T-helper 1 cell treated with Interleukin-12 subunit alpha and Interleukin-12 subunit beta and Interleukin-4 antibody, amounts not matched to agents 30 μg/mL and 1 μg/mL, for 36 hours (primary cell): ENCODE data around the gene SLC49A4.
"Not testable (repeated sequence)": the region's sequence is repeated elsewhere in the genome, so short reads cannot be mapped to it uniquely, and the experiment has no call there.

Experiments used
- H3K27ac Mint-ChIP-seq: one replicate; pipeline ENCODE4 v1.8.0; 2021; ENCODE audit warnings: mild to moderate bottlenecking, mixed read lengths
- H3K27me3 Mint-ChIP-seq: one replicate; pipeline ENCODE4 v1.8.0; 2021; ENCODE audit warnings: low read depth, mixed read lengths
- H3K36me3 Mint-ChIP-seq: one replicate; pipeline ENCODE4 v1.8.0; 2021; ENCODE audit warnings: low read depth, mixed read lengths
- H3K4me1 Mint-ChIP-seq: one replicate; pipeline ENCODE4 v1.8.0; 2021; ENCODE audit warnings: low read depth, mixed read lengths
- H3K4me3 Mint-ChIP-seq: one replicate; pipeline ENCODE4 v1.8.0; 2021; ENCODE audit warnings: mild to moderate bottlenecking, moderate library complexity, mixed read lengths
- H3K9me3 Mint-ChIP-seq: one replicate; pipeline ENCODE4 v1.8.0; 2021; ENCODE audit warnings: mixed read lengths

SLC49A4 gene, protein sequence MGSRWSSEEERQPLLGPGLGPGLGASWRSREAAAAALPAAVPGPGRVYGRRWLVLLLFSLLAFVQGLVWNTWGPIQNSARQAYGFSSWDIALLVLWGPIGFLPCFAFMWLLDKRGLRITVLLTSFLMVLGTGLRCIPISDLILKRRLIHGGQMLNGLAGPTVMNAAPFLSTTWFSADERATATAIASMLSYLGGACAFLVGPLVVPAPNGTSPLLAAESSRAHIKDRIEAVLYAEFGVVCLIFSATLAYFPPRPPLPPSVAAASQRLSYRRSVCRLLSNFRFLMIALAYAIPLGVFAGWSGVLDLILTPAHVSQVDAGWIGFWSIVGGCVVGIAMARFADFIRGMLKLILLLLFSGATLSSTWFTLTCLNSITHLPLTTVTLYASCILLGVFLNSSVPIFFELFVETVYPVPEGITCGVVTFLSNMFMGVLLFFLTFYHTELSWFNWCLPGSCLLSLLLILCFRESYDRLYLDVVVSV

GRCh38 chr3:122794779-122795673 lies at the start of gene SLC49A4:
SLC49A4 (plus strand) TSS chr3:122795069; CDS start chr3:122795193, 124 bp downstream.
- Mint-ChIP-seq H3K4me3 (peak within 1 kb of the TSS; percentile 83), H3K27me3 (no peaks in the 10 kb centered on the region), H3K9me3 (no peaks in the 10 kb centered on the region), H3K36me3 (peaks cover 9% of the 10 kb centered on the region), H3K27ac (peak within 1 kb of the TSS; percentile 73), H3K4me1 (peaks cover 28% of the 10 kb centered on the region)

- no peaks in the 10 kb centered on the region for H3K27me3 Mint-ChIP-seq
- no peaks in the 10 kb centered on the region for H3K9me3 Mint-ChIP-seq
- no peak overlapping the region for H3K27ac Mint-ChIP-seq
- H3K36me3 Mint-ChIP-seq = peaks cover 5% of the 10 kb centered on the region
- no peaks in the 10 kb centered on the region for H3K4me1 Mint-ChIP-seq
- no peak overlapping the region for H3K4me3 Mint-ChIP-seq
Measured at GRCh38 chr3:122745369-122746021, 49.4 kb upstream of the SLC49A4 start.

GRCh38 chr3:122747295-122747694 lies 47.6 kb upstream of the SLC49A4 start:
- not testable (repeated sequence) for H3K9me3 Mint-ChIP-seq, H3K4me1 Mint-ChIP-seq, H3K36me3 Mint-ChIP-seq

GRCh38 chr3:122748347-122748746 lies 46.5 kb upstream of the SLC49A4 start:
- Mint-ChIP-seq H3K36me3 (peaks cover 2% of the 10 kb centered on the region), H3K27ac (no peak overlapping the region), H3K9me3 (no peaks in the 10 kb centered on the region), H3K4me3 (no peak overlapping the region), H3K4me1 (no peaks in the 10 kb centered on the region), H3K27me3 (no peaks in the 10 kb centered on the region)

More at GRCh38 chr3:122747295-122747694, 47.6 kb upstream of the SLC49A4 start:
- not testable (repeated sequence) for H3K27me3 Mint-ChIP-seq, H3K27ac Mint-ChIP-seq, H3K4me3 Mint-ChIP-seq

GRCh38 chr3:122754929-122755328 lies 39.9 kb upstream of the SLC49A4 start:
- Mint-ChIP-seq H3K9me3 (no peaks in the 10 kb centered on the region), H3K36me3 (peaks cover 5% of the 10 kb centered on the region), H3K27ac (no peak overlapping the region), H3K27me3 (no peaks in the 10 kb centered on the region), H3K4me1 (peaks cover 8% of the 10 kb centered on the region), H3K4me3 (no peak overlapping the region)

GRCh38 chr3:122755491-122755890 lies 39.4 kb upstream of the SLC49A4 start:
- no peak overlapping the region for H3K4me3 Mint-ChIP-seq
- no peak overlapping the region for H3K27ac Mint-ChIP-seq
- H3K4me1 Mint-ChIP-seq = peaks cover 10% of the 10 kb centered on the region
- no peaks in the 10 kb centered on the region for H3K27me3 Mint-ChIP-seq
- H3K9me3 Mint-ChIP-seq = no peaks in the 10 kb centered on the region
- H3K36me3 Mint-ChIP-seq = peaks cover 5% of the 10 kb centered on the region

DNA sequence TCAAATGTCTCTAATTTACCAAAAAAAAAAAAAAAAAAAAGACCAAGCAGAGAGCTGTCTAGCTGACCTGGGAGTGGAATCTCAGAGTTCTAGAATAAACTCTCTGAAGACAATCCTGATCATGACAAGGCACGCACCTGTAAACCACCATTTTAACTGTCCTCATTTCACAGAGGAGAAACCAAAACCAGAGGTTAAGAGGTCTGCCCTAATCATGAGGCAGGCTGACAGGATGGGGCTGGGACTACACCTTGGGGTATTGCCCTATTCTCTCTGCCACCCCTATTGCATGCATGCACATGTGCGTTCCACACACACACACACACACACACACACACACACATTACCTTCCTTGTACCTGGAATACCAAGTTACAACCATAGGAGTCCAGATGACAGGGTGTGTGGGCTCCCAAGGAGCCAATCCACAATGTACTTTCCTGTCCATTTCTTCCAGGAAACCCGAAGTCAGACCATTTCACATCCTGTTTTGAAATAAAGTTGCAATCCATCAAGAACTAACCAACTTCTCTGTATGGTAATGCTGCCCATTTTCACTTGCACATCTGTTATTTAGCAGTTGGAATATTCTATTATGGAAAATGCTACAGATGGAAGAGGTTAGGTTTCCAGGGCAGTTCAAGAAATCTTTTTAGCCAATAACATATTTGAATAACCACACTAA lies 35.9 kb upstream of the SLC49A4 start:
- Mint-ChIP-seq H3K36me3 (peaks cover 6% of the 10 kb centered on the region), H3K4me3 (no peak overlapping the region), H3K27me3 (no peaks in the 10 kb centered on the region), H3K4me1 (peaks cover 10% of the 10 kb centered on the region), H3K27ac (no peak overlapping the region), H3K9me3 (no peaks in the 10 kb centered on the region)

DNA sequence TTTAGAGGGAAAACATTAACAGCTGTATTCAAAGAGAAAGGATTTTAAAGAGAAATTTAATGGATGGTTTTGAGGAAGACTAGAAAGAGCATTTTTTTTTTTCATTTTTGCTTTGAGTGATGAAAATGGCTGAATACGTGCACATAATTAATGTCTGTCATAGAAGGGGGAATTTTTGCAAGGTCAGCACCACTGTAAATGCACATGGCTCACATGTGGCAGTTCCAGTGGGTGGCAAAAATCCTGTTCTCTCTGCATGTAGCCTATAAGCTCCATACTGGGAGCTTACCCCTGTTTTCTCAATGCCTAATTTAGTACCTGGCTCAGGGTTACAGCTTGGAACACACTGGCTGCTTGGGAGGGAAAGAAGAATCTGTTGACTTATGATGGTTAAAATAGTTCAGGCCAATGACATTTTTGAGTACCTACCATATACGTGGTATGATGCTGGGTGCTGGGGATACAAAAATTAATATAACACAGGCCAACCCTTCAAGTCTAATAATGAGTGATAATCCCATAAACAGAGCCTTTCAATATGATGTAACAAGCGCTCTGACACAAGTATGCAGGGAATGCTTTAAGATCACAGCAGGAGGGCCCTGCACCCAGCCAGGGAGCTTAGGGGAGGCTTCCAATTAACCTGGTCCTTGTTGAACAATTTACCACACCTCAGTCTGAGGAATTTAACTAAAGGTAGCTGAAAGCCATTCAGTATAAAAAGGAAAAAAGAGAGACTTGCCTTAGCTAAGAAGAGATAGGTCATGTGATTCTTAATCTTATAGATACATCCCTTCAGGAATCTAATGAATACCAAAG lies 34.2 kb upstream of the SLC49A4 start:
- no peak overlapping the region for H3K27ac Mint-ChIP-seq
- no peaks in the 10 kb centered on the region for H3K9me3 Mint-ChIP-seq

DNA sequence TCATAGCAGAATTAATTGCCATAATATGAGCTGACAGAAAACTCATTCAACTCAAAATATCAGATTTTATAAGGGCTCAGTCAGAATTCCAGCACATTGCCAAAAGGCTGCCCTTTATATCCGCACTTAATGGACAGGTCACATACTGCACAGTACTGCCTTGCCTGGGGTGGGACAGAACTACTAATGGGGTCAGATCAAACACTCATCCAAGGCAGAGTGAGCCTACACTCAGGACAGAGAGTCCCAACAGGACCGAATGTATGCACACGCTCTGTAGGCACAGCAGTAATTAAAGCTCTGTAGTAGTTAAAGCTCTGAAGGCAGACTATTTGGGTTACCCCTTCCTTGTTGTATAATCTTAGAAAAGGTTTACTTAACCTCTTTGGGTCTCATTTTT lies 28.4 kb upstream of the SLC49A4 start:
- H3K4me1 Mint-ChIP-seq = no peaks in the 10 kb centered on the region

More for the DNA sequence above, 34.2 kb upstream of the SLC49A4 start:
- Mint-ChIP-seq H3K36me3 (peaks cover 6% of the 10 kb centered on the region), H3K4me3 (no peak overlapping the region), H3K4me1 (peaks cover 10% of the 10 kb centered on the region), H3K27me3 (no peaks in the 10 kb centered on the region)

GRCh38 chr3:122767540-122768372 lies 27.1 kb upstream of the SLC49A4 start:
- no peaks in the 10 kb centered on the region for H3K4me1 Mint-ChIP-seq
- H3K4me3 Mint-ChIP-seq = no peak overlapping the region
- H3K36me3 Mint-ChIP-seq = peaks cover 4% of the 10 kb centered on the region
- H3K27ac Mint-ChIP-seq = no peak overlapping the region
- H3K9me3 Mint-ChIP-seq = no peaks in the 10 kb centered on the region
- no peaks in the 10 kb centered on the region for H3K27me3 Mint-ChIP-seq

More for the DNA sequence above, 28.4 kb upstream of the SLC49A4 start:
- H3K27me3 Mint-ChIP-seq = no peaks in the 10 kb centered on the region
- no peak overlapping the region for H3K27ac Mint-ChIP-seq
- H3K36me3 Mint-ChIP-seq = peaks cover 4% of the 10 kb centered on the region
- no peaks in the 10 kb centered on the region for H3K9me3 Mint-ChIP-seq
- no peak overlapping the region for H3K4me3 Mint-ChIP-seq

DNA sequence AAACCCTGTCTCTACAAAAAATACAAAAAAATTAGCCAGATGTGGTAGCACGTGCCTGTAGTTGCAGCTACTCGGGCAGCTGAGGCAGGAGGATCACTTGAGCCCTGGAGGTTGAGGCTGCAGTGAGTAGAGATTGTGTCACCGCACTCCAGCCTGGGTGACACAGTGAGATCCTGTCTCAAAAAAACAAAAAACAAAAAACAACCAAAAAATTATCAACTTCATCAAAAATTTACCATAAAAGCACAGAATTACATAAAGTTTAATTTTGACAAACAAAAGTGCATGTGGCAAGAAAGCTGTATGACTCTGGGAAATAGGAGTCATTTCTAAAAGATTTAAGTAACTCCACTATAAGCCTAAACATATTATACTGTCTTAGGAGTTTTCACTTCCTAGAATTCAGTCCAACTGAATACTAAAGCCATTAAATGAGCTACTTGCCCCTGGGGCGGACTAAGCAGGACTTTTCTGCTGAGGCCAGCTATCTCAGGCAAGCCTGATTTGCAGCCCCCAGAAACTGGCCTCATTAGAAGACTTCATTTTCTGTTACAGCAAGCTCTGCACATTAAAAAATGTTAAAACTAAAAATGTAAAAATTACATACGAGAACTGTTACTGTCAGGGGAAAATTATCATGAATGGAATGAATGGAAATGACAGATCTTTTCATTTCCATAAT lies 24.2 kb upstream of the SLC49A4 start:
- H3K36me3 Mint-ChIP-seq = peaks cover 3% of the 10 kb centered on the region
- H3K9me3 Mint-ChIP-seq = no peaks in the 10 kb centered on the region
- H3K4me1 Mint-ChIP-seq = no peaks in the 10 kb centered on the region
- H3K27ac Mint-ChIP-seq = no peak overlapping the region
- H3K27me3 Mint-ChIP-seq = no peaks in the 10 kb centered on the region
- H3K4me3 Mint-ChIP-seq = no peak overlapping the region

- no peaks in the 10 kb centered on the region for H3K4me1 Mint-ChIP-seq
- H3K4me3 Mint-ChIP-seq = no peak overlapping the region
- H3K27ac Mint-ChIP-seq = no peak overlapping the region
- peaks cover 3% of the 10 kb centered on the region for H3K36me3 Mint-ChIP-seq
- H3K9me3 Mint-ChIP-seq = no peaks in the 10 kb centered on the region
- H3K27me3 Mint-ChIP-seq = no peaks in the 10 kb centered on the region
Measured at GRCh38 chr3:122772827-122773226, 22.0 kb upstream of the SLC49A4 start.
